Measurements from ENCODE around the gene MATR3.

MATR3 gene

DNA sequence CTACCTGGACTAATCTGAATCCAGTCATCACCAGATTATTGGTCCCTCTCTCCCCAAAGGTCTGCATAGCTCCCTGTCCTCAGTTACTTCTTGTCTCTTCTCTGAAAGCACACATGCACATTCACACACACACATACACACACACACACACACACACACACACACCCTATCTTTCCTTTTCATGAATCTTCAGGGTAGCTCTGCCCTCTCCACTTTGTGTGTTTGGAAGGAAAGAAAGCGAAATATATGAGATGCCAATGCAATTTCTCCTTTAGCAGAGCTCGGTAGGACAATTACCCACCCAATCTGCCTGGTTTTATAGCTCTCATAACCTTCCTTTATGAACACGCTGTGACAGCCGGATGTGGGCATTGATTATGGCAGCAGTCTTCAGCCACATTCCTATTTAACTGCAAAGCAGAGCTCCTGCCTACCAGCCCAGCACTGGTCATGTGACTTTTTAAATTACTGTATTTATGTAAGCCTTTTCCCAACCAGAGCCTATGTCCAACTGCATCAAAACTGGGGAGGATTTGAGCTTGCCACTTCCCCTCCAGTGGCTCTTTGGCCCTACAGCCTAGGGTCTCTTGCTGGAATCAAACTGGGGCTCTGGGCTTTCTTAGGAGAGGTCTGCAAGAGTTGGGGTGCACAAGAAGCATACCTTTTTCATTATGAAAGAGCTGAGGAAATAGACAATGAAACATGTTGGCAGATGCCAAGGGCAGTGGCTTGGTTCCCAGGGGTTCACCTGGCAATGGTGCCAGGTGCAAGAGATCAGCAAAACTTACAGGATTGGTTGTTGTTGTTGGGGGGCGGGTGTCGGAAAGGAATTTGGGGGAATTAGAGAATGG is 20.8 kb upstream of the MATR3 start:
- peak; percentile 72 for DNase-seq (ENCODE audit: low spot score)

DNA sequence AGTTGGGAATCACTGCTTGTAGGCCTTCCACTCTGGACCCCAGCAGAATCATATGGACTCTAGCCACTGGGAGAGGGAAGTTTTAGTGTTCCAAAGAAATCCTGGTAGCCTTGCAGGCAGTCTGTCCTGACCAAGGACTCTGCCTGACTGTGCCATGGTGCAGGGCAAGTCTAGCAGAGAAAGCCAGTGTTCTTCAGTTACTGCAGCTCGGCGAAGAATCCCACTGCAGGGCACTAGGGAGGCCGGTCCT is 20.3 kb upstream of the MATR3 start:
- peak; percentile 35 for DNase-seq (ENCODE audit: low spot score)

DNA sequence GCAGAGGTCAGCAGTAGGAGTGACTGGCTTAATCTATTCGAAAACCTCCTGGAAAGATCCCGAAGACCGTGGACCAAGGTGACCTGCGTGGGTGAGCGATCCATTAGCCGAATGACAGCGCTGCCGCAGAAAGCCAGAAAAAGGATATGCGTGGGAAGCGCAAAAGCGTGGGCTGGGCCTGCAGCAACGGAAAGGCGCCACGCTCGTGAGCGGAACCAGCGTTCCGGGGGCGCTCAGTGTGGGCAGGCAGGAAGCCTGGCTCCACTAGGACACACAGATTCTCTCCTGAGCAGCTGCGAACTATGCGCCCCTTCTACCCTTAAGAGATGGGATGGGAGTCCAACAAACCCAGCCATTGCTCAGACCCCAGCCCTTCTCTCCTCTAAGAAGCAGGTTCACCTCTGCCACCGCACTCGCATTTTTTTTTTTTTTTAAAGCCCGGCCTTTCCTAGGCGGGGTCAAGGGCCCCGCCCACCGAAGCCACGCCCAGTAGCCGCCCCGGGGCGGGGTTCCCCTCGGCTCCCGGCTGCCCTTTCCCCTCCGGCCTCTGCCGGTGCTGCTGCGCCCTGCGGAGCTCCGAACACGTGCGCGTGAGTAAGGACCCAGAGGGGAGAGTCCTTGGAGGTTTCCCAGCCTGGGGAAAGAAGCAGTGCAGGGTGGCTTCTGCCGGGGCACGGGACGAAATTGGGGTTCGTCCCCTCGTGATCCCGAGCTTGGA is 19.8 kb upstream of the MATR3 start:
- DNase-seq (ENCODE audit: low spot score), result peak; percentile 85

DNA sequence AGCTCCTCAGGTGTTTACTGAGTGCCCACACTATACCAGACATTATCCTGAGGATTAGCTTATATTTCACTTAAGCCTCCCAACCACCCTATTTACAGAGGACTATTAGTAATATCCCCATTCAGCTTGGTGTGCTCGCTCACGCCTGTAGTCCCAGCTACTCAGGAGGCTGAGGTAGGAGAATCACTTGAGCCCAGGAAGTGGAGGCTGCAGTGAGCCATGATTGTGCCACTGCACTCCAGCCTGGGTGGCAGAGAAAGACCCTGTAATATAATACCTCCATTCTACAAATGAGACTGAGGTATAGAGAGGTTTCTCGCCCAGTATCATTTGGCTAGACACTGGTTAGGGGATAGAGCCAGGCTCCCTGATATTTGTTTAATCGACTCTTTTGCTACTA is 18.0 kb upstream of the MATR3 start:
- DNase-seq (ENCODE audit: low spot score), result no peak

DNA sequence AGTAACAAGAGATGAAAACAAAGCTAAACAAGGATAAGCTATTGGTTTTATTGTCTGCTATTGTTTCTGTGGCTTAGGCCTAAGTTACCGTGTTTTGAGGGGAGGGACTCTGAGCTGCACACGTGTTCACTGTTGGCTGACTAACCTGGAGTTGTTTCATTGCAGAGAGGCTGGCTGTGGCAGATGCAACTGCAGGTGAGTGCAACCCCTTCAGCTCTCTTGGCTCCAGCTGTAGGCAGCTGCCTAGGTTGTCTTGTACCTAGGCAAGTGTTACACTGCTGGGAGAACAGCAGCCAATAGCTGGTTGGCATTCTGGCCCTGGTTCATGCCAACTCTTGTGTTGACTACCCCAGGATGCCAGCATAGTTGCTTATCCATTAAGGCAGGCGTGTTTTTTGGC is 17.6 kb upstream of the MATR3 start:
- no peak for DNase-seq (ENCODE audit: low spot score)

DNA sequence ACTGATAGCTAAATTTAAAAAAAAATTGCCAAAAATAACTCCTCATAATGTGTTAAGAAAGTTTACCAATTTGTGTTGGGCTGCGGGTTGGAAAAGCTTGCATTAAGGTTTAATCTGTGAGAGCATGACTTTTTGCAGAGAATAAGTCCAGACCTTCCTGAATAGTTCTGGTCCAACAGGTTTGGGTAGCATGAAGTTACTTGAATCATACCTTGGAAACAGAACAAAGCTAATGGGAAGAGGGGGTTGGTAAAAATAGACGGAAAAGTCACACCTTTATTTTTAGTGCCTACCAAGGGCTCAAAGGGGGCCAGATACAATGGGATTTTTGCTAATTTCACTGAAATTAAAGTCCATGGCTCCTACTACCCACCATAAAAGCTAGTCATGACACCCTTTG is 17.1 kb upstream of the MATR3 start:
- no peak for DNase-seq (ENCODE audit: low spot score)

DNA sequence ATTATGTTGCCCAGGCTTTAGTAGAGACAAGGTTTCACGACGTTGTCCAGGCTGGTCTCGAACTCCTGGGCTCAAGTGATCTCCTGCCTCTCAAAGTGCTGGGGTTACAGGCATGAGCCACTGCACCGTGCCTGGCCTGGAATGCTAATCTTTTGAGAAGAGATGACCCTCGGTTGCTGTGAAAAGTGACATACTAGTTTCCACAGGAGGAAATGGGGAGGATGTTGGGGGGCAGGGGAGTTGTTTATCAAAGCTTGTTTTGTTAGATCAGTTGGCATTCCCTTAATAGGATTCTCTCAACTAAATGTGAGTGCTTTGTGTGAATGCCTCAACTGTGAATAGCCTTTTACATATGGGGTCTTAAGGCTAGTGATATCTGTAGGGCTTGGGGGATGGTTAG is 16.4 kb upstream of the MATR3 start:
- peak; percentile 35 for DNase-seq (ENCODE audit: low spot score)

DNA sequence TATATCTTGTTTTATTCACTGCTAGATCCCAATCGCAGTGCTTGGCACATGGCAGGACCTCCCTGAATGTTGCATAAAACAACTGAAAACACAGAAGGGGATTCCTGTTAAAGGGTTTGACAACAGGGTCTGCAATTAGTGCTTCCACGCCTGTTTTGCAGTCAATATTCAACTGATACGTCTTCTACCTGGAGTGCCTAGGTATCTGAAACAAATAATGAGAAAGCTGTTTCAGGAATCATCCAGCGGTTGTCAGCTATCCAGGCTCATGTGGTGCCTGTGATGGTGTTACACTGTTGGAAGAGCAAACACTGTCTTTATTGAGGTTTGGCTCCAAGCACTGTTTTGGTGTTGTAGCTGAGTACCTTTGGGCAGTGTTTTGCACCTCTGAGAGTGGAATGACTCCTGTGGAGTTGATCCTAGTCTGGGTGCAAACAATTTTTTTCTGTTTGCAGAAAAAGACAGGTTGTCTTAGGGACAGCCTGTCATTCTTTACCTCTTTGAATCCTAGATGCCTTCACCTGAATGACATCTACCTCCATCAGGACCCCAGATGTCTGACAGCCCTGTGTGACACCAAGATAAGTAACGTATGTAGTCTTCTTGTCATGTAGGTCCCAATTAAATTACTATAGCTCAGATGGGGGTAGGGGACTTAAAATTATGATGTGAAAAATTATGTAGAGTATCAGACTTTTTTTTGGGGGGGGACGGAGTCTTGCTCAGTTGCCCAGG is 14.8 kb upstream of the MATR3 start:
- no peak for DNase-seq (ENCODE audit: low spot score)

DNA sequence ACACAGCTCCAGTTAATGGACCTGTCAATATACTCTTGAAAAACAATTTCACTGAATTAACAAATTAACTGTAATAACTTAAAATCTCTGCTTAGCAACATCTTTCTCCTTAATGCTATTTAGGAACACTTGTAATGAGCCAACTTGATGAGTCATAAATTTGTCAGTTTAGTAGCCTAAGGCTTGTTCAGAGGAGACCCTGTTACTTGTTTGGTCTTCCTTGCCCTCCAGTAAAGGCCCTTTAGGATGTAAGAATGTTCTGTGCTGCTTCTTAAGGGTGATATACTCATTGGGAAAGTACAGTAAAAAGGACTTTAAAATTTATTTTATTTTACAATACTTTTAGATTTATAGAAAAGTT is 11.4 kb upstream of the MATR3 start:
- no peak for DNase-seq (ENCODE audit: low spot score)

DNA sequence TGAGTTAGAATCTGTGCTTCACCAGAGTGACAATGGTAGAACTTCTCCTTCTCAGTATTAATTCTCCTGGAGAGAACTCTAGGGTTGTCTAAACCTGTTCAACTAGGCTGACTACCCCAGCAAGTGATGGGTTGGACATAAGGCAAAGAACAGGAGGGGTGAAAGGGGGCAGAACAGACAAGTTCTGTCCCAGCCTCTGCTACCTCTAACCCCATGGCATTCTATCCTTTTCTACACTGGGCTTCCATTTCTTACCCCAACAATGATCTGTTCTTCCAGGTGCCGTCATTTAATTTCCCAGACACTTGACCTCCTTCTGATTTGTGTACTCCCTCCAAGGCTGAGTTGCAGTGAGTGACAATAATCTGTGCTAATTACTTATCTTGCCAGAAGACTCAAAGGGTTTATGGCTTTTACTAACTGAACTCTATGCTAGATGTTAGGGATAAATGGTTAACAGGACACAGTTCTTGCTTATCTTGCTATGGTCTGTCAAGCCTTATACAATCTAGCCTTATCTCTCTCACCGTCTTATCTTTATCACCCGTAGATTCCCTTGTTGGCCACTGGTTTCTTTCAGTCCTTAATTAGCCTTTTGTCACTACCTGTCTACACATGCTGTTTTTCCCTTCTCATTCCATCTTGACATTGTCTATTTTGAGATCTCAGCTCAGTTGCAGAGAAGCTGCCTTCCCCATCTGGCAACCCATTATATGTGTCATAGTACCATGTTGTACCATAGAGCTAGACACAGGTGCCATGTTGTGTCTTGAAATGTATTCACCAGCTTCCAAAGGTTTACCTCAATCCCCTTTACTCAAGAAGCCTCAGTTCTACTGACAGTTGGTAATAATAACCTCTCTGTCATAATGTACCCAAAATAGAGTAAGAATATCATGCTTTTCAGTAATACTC is 10.0 kb upstream of the MATR3 start:
- DNase-seq (ENCODE audit: low spot score), result no peak

DNA sequence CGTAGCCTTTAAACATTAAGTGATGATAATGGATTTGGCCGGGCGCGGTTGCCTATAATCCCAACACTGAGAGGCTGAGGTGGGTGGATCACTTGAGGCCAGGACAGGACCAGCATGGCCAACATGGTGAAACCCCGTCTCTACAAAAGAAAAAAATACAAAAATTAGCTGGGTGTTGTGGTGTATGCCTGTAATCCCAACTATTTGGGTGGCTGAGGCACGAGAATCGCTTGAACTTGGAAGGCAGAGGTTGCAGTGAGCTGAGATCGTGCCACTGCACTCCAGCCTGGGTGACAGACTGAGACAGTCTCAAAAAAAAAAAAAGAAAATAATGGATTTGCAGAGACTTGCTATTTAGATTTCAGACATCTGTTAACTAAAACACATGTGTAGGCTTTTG is 9.2 kb upstream of the MATR3 start:
- no peak for DNase-seq (ENCODE audit: low spot score)

DNA sequence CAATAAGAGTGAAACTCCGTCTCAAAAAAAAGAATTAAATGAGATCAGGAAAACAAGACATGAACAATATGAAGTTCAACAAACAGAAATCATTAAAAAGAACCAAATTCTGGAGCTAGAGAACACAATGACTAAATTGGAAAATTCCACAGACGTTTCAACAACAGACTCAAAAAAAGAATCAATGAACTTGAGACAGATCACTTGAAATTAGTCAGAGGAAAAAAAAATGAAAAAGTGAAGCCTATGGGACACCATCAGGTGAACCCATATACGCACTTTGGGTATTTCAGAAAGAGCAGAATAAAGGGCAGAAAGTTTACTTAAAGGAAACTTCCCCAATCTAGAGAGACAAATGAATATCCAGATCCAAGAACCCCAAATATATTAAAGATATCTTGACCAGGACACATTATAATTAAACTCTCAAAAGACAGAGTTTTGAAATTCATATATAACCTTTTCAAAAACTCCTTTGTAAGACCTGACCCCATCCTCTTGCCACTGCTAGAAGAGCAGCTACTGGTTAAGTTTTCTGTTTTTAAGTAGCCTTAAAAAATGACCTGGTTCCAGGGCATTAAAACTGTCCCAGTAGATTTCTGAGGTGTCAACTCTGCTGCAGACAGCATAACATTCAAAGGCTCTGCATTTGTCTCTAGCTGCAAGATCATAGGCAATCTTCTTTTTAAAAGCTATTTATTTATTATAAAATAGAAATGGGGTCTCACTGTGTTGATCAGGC is 7.7 kb upstream of the MATR3 start:
- DNase-seq (ENCODE audit: low spot score), result no peak

DNA sequence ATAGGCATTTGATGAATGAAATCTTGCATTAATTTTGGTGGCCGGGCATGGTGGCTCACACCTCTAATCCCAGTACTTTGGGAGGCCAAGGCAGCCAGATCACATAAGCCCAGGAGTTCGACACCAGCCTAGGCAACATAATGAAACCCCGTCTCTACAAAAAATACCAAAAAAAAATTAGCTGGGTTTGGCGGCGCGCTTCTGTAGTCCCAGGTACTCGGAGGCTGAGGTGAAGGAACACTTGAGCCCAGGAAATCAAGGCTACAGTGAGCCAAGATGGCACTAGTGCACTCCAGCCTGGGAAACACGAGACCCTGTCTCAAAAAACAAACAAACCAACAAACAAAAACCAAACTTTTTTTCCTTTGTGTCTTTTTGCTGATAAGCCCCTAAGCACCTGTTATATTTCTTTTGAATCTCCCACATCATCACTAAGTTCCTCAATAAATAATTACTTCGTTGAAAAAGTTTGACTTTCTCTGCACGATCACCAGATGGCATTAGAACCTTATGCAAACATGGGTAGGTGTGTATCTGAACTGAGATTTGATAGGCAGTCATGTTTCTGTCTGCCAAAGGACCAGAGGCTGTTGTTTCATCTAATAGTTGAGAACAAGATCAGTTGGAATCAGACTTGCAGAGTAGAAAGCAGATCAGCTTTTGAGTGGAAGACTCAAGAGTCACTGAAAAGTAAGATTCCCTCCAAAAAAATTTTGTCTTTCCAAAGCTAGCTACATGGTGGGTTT is 5.5 kb upstream of the MATR3 start:
- no peak for DNase-seq (ENCODE audit: low spot score)

DNA sequence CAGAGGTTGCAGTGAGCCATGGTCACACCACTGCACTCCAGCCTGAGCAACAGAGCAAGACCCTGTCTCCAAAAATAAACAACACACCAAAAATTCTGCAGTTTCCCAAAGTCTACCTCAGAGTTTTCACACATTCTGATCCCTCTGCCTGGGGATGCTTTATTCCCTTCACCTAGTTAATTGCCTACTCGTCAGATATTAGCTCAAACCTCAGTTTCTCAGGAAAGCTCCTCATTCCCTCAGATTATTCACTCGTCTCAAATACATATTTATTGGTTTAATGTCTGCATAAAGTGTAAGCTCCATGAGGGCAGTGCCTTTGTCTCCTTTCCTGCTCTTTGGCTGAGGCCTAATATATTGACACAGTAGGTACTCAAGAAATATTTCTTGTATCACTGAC is 2.5 kb upstream of the MATR3 start:
- no peak for DNase-seq (ENCODE audit: low spot score)

DNA sequence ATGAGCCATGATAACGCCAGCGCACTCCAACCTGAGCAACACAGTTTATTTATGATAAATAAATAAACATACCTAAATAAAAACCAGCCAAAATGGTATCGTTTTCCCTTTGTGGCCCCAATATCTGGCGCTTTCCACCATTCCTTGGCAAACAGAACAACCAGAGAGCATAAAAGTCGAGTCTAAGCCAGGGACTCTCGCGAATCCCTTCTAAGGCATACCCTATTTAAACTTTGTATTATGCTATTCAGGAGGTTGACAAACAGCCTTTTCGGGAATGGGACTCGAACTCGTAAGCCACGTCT is 386 bp upstream of the MATR3 start:
- DNase-seq (ENCODE audit: low spot score), result no peak

DNA sequence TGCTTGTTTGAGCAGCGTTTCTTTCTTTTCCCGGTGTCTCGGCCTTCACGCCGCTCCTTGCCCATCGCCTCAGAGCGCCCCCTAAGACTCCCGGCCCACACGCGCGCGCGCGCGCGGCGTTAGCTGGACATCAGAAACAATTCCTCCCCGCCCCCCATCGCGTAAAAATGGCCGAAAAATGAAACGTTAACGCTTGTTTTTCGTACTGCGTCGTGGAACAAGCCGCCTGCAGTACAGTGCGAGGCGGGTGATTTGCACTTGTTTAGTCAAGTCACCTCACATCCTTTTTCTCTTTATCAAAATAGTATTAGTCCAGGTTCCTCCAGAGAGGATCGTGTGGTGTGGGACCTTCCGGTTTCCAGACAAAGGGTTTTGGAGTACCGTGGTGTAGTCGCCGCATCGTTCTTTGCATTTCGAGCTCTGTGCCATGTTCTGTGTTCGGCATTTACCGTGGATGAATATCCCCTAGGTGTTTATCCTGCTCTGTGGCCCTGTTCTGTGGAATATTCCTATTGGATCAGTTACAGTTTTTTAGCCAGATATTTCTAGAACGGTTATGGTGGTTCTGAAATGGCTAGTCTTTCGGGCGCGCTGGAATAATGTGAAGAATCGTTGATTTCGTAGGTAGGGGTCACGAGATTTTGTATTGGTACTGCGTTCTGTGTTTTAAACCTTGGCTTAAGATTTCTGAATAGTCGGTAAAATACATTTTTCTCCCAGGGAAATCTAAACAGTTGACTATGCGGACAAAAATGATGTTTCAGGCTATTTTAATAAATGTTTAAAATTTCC is 1.0 kb downstream of the MATR3 start:
- no peak for DNase-seq (ENCODE audit: low spot score)

DNA sequence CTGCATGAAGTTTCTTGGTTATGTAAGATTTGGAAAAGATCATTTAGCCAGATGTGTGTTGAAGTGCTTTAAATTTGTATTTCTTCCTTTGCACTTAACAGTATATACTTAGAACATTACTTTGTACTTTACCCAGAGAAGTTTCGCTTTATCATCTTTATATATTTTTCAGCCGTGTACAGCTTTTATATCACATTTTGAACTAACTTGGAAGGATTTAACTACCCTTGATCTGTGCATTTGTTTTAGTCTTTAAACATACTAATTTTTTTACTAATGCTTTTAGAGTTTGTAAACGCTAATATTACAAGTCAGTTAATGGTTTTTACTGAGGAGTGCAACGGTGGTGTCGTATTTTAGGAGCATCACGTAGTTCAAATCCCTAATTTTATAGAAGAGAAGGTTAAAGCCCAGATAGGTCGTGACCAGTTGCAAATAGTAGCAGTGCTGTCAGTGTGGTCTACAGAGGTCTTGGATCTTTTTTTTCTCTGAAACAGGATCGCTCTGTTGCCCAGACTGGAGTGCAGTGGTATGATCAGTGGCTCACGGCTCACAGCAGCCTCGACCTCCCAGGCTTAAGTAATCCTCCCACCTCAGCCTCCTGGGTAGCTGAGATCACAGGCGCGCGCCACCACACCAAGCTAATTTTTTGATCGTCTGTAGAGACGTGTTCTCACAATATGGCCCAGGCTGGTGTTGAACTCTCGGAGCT is 2.0 kb downstream of the MATR3 start:
- DNase-seq (ENCODE audit: low spot score), result no peak

DNA sequence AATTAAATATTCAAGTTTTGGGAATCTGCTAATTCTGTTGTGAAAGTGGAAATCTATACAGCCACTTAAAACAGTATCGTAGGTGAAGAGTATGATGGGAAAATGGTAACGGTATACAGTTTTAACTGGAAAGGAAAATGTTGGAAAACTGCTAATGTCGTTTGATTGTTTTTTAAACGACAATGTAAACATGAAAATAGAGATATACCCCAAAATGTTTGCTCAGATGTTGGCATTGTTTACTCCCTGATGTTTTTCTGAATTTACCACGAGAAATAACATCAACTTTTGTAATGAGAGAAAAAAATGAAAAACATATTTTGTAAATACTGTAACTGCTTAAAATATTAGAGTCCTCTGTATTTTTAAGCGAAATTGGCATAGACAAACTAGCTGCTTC is 2.7 kb downstream of the MATR3 start:
- DNase-seq (ENCODE audit: low spot score), result no peak

DNA sequence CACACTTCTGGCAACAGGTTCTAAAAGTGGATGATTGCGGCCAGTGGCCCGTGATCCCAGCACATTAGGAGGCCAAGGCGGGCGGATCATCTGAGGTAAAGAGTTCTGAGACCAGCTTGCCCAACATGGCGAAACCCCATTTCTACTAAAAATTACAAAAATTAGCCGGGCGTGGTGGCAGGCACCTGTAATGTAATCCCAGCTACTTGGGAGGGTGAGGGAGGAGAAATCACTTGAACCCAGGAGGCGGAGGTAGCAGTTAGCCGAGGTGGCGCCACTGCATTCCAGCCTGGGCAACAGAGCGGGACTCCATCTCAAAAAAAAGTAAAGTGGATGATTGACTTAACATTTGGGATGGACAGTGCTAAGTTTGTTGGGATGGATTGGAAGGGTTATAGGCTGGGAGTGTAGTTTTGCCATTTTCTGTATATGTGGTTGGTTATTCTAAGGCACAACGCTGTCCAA is 3.4 kb downstream of the MATR3 start:
- no peak for DNase-seq (ENCODE audit: low spot score)
